GM19328 (cell line): Measurements from ENCODE around the gene CIZ1.
A peak's percentile ranks its signal among the peaks of the same experiment; 100 is the strongest.

Source experiments
- ATAC-seq: cut with Tn5 transposase; IDR thresholded peaks from one replicate; pipeline ENCODE4 v1.9.1; 2021; ENCODE audit warnings: mild to moderate bottlenecking, moderate library complexity; ENCODE audit not compliant: unreplicated experiment

The CIZ1 gene

GRCh38 chr9:128127990-128128835, 63.2 kb downstream of the CIZ1 start:
- peak; percentile 56 for ATAC-seq

- ATAC-seq: peak; percentile 62
Measured at GRCh38 chr9:128127568-128127989, 63.8 kb downstream of the CIZ1 start, which contains the start of gene PTGES2. TSS of gene PTGES2 (minus strand) at chr9:128127729. CDS start at chr9:128127717, 12 bp downstream.

GRCh38 chr9:128125580-128126354, 65.6 kb downstream of the CIZ1 start:
- no peak for ATAC-seq

- ATAC-seq: no peak
Measured at GRCh38 chr9:128124873-128125579, 66.3 kb downstream of the CIZ1 start.

GRCh38 chr9:128124451-128124850, 66.9 kb downstream of the CIZ1 start:
- no peak for ATAC-seq

- ATAC-seq: no peak
Measured at GRCh38 chr9:128123451-128124080, 67.8 kb downstream of the CIZ1 start.

GRCh38 chr9:128122809-128123175, 68.6 kb downstream of the CIZ1 start:
- ATAC-seq: no peak

GRCh38 chr9:128121924-128122808, 69.2 kb downstream of the CIZ1 start:
- no peak for ATAC-seq

GRCh38 chr9:128121466-128121810, 69.9 kb downstream of the CIZ1 start:
- no peak for ATAC-seq

- ATAC-seq: no peak
Measured at GRCh38 chr9:128120741-128121465, 70.5 kb downstream of the CIZ1 start.

GRCh38 chr9:128120061-128120740, 71.2 kb downstream of the CIZ1 start:
- ATAC-seq: no peak

GRCh38 chr9:128118971-128119665, 72.3 kb downstream of the CIZ1 start:
- no peak for ATAC-seq

- no peak for ATAC-seq
Measured at GRCh38 chr9:128118472-128118857, 72.9 kb downstream of the CIZ1 start.

GRCh38 chr9:128117613-128118471, 73.5 kb downstream of the CIZ1 start:
- ATAC-seq: peak; percentile 50

- ATAC-seq: no peak
Measured at GRCh38 chr9:128116104-128117083, 75.0 kb downstream of the CIZ1 start.
